Fibroblast of skin of back (primary cell): ENCODE results near the gene RBBP6.

Experiments used
- DNase-seq: peaks from one replicate; pipeline ENCODE4 v3.0.0-alpha.2; 2013

RBBP6 gene

DNA sequence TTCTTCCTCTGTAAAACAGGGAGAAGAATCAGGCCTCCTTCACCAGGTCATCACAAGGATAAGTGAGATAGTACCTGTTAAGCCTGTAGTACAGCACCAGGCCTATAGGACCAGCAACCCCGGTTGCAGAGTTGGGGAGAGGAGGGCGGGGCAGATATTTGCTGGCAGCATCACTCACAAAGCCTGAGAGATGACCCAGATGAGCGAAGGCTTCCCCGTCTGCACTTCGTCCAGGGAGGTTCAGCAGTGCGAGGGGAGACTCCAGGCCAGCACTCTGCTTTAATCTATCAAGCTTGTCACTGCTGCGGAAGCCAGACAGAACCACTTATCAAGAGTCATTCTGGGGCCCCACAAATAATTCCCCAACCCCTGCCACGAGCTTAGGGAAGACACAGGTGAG lies 15.8 kb upstream of the RBBP6 start:
- no peak for DNase-seq

DNA sequence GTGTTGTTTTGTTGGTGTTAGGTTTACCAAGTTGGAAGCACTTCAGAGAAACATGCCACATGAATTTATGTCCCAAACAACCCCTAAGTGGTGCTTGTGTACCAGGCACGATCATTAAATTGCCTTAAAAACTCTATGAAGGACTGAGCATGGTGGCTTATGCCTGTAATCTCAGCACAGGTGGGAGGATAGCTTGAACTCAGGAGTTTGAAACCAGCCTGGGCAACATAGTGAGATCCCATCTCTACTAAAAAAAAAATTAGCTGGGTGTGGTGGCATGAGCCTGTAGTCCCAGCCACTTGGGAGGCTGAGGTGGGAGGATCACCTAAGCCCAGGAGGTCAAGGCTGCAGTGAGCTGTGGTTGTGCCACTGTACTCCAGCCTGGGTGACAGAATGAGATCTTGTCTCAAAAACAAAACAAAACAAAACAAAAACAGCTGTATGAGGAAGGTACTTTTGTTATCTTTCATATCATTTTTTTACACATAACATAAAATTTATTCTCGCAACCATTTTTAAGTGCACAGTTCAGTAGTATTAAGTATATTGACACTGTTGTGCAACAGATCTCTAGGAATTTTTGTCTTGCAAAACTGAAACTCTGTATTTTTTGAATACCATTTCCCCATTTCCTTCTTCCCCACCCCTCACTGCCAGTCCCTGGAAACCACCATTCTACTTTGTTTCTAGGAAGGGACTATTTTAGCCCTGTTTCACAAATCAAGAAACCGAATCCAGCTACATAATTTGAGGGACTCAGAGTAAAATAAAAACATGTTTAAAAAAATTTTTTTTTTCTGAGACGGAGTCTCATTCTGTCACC lies 14.3 kb upstream of the RBBP6 start:
- DNase-seq = no peak

DNA sequence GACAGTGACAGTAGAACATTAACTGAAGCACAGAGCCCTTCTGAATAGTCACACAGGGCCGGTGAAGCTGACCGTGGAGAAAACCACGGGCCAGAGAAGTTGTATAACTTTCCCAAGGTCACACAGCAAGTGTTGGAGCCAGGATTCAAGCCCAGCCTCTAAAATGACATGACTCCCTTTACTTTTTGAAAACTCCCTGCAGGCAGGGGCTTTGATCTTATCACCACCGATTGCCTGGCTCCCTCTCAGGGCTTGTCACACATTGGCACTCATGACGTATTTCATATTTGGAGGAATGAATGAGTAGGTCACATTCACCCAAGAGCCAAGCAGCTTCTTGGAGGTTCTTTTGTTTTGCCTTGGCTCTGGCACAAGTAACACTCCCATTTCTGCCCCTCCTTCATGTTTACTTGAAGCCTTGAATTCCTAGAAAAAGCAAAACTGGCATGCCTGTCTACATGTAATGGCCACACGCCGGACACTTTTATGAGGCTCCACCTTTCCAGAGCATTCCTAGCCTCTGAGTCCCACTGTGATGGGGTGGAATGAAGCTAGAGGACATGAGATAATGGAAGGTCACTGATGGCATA lies 13.3 kb upstream of the RBBP6 start:
- peak; percentile 35 for DNase-seq

DNA sequence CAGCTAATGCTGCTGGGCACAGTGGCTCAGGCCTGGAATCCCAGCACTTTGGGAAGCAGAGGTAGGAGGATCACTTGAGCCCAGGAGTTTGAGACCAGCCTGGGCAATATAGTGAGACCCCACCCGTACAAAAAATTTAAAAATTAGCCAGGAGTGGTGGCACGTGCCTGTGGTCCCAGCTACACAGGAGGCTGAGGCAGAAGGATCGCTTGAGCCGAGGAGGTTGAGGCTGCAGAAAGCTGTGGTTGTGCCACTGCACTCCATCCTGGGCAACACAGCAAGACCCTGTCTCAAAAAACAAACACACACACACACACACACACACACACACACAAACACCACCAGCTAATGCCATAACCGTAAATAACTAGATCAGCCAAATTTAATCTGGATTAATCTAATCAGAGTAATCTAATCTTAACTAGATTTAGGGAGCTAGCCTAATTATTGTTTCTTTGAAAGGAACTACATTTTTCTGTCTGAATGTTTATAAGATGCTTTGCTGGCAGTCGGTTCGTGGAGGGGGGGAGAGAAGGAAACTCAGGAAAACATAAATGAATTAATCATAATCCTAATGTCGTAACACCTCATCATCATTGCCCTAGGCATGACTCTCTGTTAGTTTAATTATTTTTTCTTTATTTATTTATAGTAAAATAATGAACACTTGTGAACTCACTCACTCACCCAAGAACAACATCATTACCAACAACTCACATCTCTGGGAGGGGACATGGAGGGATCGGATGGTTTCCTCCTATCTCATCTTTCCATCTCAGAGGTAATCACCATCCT lies 12.5 kb upstream of the RBBP6 start:
- DNase-seq = no peak

DNA sequence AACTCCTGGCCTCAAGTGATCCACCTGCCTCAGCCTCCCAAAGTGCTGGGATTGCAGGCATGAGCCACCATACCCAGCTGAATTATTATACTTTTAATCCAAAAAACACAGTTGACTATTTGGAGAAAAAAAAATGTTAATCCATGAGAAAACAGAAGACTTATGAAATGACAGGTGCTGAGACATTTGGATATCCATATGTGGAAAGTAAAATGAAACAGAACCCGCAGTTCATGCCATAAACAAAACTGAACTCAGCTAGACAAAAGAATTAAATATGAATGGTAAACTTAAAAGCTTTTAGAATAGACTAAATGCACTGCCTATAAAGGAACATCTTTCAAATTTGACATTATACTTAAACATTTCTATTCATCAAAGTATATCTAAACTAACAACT lies 8.2 kb upstream of the RBBP6 start:
- DNase-seq = no peak

DNA sequence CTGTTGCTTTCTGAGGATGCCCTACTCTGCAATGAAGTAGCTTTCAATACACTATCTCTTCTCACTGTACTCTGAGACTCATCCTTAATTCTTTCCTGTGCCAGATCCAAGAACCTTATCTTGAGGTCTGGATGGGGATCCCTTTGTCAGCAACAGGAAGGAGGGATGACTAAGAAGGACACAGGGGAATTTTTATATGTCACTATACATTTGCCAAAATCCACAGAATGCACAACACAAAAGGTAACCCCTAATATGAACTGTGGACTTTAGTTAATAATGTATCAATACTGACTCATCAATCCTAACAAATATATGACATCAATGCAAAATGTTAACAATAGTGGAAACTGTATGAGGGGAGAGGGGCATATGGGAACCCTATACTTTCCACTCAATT lies 4.7 kb upstream of the RBBP6 start:
- peak; percentile 38 for DNase-seq

DNA sequence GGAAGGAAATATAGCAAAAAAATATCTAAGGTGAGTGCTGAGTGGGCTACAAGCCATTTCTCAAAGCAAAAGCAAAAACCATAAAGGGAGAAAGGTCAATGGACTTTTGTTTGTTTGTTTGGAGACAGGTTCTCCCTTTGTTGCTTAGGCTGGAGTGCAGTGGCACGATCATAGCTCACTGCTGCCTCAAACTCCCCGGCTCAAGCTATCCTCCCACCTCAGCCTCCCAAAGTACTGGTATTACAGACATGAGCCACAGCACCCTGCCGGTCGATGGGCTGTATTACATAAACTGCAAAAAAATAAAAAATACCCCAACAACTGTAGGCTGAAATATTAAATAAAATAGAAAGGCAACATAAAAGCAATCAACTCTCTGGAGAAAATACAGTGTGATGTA lies 3.5 kb upstream of the RBBP6 start:
- DNase-seq = no peak

DNA sequence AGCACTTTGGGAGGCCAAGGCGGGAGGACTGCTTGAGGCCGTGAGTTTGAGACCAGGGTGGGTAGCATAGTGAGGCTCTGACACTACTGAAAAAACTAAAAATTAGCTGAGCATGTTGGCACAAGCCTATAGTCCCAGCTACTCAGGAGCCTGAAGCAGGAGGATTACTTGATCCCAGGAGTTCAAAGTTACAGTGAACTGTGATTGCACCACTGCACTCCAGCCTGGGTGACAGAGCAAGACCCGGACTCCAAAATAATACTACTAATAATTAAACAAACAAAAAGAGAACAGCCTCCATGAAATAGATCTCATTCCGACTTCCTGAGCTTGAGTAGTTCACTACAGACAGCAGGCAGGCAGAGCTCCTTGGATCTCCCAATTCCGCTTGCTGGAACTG lies 2.7 kb upstream of the RBBP6 start:
- no peak for DNase-seq

DNA sequence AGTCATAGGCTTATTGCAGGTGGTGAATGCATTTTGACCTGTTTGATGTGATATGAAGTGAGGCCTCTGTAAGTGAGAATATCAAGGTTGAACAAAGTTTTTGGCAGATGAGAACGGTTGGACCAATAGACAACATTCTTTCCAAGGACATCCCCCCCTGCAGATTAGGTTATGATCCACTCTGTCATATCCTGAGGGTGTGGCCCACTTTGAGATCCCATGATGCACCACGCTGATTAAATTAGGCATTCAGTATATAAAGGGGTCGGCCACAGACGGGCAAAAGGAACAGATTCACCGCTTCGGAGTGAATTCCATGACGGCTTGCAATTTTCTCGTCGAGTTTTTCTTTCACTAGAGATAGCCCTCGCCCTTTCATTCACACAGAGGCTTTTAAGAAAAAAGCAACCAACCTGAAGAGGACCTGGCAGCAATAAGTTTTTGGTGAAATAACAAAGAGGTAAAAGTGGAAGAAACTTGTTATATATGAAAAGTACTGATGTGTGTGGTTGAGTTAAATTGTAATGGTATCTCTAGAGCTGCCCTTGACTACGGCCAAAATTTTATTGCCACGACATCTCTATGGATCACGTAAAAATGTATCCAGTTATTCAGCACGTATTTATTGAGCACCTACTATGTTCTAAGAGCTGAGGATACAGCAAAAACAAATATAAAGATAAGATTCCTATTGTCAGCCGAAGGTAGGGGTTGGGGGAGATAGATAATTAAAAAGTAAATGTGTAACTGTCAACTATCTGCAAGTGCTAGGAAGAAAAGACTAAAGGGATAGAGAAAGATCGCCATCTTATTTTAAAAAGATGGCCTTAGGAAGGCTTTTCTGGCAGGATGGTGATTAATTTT lies 1.7 kb upstream of the RBBP6 start:
- no peak for DNase-seq

DNA sequence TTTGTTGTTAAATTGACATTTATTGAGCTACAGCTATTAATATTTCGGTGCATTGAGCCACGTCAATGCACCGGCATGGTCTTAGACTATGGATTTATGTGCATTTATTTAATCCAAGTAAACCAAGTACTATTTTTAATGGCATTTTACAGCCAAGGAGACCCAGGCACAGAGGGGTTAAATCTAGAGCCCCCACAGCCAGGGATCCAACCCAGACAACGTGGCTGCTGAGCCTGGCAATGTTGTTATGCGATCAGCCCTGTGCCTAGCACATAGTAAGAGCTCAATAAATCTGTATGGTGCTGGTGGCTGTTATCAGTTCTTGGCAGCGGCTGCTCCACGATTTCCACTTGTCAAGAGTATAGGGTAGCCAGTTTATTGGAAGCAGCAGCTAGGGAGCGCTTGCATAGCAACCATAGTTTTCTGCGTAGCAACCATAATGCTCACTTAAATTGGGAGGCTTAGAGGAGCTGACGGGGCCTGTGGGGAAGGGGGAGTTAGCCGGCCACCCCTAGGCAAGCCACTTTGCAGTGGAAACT lies 541 bp upstream of the RBBP6 start:
- DNase-seq = no peak

DNA sequence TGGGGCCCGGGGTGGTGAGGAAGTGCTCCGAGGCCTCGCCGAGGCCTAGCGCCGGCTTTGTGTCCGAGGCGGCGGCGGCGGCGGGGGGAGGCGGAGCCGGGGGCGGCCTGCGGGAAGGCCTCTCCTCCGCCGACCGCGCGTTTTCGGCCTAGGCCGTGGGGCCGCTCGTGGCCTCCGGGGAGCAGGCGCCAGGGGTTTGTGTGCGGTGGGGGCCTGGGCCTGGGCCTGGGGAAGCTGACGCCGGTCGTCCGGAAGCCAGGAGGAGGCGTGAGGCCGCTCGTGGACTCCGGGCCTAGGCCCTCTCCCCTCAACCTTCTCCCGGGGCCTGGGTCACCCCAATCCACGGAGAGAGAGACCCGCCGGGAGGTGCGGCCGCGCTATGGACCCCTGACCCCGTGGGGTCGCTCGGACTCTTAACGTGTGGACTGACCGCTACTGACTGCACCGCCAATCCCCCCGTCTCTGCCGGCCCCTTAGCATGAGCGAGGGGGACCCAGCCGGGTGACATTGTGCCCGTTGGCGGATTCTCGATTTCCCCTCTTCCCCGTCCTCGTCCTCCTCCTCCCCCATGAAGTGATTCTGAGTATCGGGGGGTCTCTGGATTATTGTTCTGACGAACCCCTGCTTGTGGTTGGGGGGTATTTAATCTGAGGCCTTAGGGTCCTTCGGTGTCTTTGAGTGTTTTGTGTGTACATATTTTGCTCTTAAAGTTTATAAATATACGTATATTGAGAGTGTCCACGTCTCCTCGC lies 660 bp downstream of the RBBP6 start:
- DNase-seq = peak; percentile 54

DNA sequence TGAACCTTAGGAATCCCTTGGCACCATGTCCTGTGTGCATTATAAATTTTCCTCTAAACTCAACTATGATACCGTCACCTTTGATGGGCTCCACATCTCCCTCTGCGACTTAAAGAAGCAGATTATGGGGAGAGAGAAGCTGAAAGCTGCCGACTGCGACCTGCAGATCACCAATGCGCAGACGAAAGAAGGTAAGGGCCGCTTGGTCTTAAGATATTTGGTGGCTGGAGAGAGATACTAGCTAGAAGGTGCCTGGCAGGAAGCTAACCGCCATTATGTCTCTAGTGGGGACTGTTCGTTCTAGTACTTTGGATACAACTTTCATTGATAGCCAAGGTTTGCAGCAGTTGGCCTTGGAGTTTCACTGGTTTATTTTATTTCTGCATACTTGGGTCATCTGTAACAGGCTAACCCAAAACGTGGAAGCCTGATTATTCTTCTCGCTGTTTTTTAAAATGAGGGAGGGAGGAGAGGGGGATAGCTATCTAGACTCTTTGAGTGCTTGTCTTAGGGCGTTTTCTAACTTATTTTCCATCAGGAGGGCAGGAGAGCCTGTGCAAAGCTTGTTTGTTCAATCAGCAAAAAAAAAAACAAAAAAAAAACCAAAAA lies 1.3 kb downstream of the RBBP6 start:
- peak; percentile 23 for DNase-seq

DNA sequence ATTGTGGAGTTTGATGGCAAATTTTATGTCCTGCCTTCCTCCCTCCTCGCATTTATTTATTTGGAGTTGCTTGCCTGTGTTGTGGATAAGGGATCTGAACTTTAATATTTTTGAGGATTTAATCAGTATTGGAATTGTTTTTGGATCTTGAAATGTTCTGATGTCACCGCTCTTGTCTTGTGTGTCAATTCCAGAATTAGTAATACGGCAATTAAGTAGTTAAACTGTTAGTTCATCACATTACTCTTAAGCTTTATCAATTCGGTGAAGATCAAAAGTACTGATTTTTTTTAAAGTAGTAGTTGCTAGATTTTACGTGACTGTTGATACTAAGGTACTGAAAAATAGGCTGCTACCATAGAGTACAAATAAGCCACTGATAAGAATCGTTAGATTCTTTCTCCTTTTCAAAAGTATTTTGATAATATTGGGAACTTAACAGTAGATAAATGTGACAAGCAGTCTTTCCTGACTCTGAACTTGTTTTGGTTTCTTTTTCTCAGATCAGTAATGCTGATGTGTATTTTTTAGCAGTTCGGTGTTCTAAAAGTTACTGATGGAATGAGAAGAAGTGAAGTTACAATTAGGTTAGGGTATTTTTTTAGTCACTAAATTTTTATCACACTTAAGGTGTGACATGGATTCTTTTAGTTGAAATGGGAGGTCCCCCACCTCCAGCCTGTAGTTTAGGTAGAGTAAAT lies 2.0 kb downstream of the RBBP6 start:
- no peak for DNase-seq

DNA sequence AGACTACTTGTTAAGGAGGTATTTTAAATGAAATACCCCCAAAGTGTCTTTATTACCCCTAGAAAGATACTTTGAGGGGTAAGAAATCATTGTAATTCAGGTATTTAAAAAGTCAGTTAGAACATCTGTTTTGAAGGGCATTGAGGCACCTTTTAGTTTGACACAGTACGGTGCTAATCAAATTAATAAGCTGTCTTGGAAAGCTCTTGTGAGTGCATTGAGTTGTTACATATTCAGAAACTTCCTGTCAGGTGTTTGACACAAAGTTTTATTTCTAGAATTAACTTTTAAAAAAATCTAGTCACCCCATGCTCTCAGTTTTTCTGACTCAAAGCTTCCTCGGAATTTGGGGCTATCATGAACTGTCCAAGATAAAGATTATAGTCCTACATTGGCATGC lies 4.6 kb downstream of the RBBP6 start:
- DNase-seq = no peak

DNA sequence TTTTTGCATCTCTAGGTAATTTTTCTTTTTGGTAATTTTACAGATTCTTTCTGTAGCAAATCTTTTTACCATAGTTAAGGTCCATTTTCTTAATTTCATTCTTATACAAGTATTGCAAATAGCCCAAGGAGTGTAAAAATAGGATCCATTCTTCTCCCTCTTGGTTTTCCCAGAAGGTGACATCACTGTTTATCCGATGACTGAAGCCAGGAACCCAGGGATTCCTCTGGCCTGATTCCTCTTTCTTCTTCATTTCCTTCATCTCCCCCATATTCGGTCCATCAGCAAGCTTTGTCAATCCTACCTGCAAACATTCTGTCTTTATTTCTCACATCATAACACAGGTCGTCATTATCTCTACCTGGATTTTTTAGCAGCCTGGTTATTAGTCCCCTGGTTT lies 5.3 kb downstream of the RBBP6 start:
- peak; percentile 46 for DNase-seq

DNA sequence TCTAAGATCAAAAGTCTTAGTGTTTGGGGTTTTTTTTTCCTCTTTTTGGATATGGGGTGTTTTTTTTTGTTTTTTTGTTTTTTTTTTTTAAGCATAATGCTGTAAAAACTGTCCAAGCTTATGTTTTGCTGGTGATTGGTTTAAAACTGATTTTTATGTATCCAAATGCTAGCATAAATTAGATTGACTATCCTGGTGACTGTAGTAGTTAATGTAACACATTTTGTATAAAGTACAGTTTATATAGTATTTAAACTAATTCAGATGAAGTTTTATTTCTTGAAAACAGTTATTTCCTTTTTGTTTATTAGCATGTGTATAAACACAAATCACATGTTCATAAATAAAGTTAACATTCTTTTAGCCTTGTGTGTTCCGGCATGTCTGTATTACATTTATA lies 10.9 kb downstream of the RBBP6 start:
- no peak for DNase-seq

DNA sequence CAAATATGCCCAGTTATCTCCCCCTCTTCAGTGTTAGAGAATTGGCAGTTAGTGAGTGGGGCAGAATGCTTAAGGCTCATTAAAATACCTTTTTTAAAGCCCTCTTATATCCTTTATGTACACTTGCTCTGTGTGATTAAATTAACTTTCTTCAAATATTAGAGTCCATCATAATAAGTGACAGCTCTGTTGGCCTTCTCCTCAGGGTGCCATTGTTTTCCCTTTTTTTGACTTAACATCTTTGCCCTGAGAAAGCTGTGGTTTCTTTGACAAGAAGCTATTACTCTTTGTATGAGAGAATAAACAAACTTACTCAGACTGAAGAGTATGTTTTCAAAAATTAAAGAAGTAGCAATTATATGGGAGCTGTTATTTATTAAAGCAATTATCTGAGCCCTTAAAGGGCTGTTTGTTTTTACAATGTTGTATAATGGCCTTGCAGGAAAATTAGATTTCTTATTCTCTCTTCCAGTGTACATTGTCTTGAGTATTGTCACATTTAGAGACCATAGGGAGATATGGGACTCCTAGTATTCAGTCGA lies 13.4 kb downstream of the RBBP6 start:
- DNase-seq = no peak

DNA sequence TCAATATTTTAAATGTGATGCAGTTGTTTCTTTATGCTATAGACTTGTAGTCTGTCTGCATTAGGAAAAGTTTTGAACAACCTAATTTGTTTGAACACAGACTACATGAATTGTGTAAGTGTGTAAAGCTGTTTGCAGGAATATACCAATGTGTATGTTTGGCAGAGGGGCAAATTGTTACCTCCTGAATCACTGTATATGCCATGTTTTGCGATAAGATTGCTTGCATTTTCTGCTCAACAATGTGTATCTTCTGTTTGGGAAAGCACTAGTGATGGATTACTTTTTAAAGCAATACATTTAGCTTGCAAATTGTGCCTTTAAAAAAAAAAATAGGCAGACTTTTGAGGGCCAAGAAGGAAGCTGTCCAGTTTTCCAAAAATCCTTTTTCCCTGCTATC lies 14.6 kb downstream of the RBBP6 start:
- no peak for DNase-seq

DNA sequence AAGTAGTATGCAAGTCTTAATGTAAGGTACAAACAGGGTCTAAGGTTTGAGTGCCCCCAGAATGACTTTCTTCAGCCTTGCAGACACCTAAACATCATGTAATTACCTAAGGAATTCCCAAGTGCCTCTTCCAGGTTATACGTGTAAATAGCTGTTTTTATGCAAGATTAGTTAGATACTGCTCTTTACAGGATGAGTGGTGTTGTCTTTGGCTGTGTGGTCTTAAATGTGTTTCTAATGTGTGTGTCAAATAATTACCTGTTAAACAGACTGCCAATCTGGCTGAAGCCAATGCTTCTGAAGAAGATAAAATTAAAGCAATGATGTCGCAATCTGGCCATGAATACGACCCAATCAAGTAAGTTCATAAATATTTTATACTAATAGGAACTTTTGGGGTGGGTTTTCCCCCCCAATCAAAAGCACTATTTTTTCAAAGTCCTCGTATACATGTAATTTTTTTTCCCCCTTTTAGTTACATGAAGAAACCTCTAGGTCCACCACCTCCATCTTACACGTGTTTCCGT lies 16.0 kb downstream of the RBBP6 start:
- DNase-seq = no peak

DNA sequence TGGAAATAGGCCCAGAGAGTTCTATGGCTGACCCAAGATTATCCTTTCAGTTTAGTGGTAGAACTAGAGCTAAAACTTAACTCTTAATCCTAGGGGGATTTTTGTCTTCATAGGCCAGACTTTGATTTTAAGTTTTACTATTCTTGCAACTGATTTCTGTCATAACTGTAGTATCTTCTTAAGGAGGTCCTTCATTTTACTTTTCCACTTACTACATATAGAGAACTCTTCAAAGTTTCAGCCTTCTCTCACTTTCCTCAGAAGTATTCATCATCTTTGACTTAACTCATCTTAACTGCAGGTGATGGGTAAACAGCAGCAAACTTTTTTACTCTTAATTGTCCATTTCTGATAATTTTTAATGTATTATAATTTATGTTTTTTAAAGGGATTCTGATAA lies 23.4 kb downstream of the RBBP6 start:
- DNase-seq = no peak
